Measurements from ENCODE around the gene DCAF17. TPM values are rescaled to one million over a fixed set of nuclear protein-coding genes. Genes with fewer than 3 reads are reported as not detected.

Gene DCAF17
- polyA plus RNA-seq, 1 donor from 2014 or later, result 20.3 TPM

DNA sequence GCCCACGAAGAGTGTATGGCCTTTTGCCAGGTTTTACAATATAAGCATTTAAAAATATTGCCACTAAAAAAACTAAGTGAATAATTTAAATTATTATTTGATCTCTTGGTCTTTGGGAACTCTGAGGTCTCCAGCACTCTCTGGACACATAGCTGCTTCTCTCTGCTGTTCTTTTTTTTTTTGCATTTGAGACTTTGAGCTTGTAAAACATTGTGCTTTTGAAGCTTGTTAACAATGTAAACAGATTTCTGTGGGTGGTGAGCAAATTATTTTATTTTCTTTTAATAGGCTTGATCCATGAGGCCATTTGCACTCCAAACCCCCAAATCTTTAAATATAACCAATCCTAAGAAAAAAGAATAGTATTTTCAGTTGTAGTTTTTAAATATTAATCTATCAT, 42.0 kb downstream of the DCAF17 start:
- Histone ChIP-seq H3F3A (ENCODE audit: insufficient read depth, low read length, poor library complexity, severe bottlenecking) (no peaks in the 10 kb centered on the region), H3K36me3 (ENCODE audit: insufficient read depth, low read length) (peaks cover 2% of the 10 kb centered on the region), H3K9me3 (ENCODE audit: low read length) (no peaks in the 10 kb centered on the region), H3K27ac (ENCODE audit: low read length) (no peak overlapping the region), H4K20me1 (ENCODE audit: insufficient read depth) (no peaks in the 10 kb centered on the region), H3K4me2 (ENCODE audit: low read length) (no peak overlapping the region), H2AFZ (ENCODE audit: low read depth, low read length) (no peak overlapping the region), H3K9ac (ENCODE audit: low read length) (no peak overlapping the region), H3K4me3 (ENCODE audit: low read length) (no peak overlapping the region), H3K9me2 (ENCODE audit: insufficient read depth, low read length) (no peaks in the 10 kb centered on the region), H3K27me3 (ENCODE audit: insufficient read depth, low read depth, low read length) (no peaks in the 10 kb centered on the region), H3K79me2 (replicated peaks; ENCODE audit: insufficient read depth, low read length) (no peaks in the 10 kb centered on the region)
- TF ChIP-seq MXI1 (conservative IDR thresholded peaks at IDR 0.05; ENCODE audit: poor library complexity, severe bottlenecking) (no peak), POLR2AphosphoS5 (IDR thresholded peaks at IDR 0.05) (no peak), EP300 (conservative IDR thresholded peaks at IDR 0.05; ENCODE audit: poor library complexity, severe bottlenecking) (no peak), RAD21 (conservative IDR thresholded peaks at IDR 0.05) (no peak), TAF1 (IDR thresholded peaks at IDR 0.05; ENCODE audit: low read depth) (no peak), SMC3 (conservative IDR thresholded peaks at IDR 0.05; ENCODE audit: poor library complexity) (no peak), CTCF (IDR thresholded peaks at IDR 0.05; ENCODE audit: poor library complexity, severe bottlenecking) (no peak), EZH2 (IDR thresholded peaks at IDR 0.05; ENCODE audit: borderline replicate concordance, insufficient read depth, low read length, poor library complexity, severe bottlenecking) (no peak)
- TF ChIP-seq, protein P1, sequence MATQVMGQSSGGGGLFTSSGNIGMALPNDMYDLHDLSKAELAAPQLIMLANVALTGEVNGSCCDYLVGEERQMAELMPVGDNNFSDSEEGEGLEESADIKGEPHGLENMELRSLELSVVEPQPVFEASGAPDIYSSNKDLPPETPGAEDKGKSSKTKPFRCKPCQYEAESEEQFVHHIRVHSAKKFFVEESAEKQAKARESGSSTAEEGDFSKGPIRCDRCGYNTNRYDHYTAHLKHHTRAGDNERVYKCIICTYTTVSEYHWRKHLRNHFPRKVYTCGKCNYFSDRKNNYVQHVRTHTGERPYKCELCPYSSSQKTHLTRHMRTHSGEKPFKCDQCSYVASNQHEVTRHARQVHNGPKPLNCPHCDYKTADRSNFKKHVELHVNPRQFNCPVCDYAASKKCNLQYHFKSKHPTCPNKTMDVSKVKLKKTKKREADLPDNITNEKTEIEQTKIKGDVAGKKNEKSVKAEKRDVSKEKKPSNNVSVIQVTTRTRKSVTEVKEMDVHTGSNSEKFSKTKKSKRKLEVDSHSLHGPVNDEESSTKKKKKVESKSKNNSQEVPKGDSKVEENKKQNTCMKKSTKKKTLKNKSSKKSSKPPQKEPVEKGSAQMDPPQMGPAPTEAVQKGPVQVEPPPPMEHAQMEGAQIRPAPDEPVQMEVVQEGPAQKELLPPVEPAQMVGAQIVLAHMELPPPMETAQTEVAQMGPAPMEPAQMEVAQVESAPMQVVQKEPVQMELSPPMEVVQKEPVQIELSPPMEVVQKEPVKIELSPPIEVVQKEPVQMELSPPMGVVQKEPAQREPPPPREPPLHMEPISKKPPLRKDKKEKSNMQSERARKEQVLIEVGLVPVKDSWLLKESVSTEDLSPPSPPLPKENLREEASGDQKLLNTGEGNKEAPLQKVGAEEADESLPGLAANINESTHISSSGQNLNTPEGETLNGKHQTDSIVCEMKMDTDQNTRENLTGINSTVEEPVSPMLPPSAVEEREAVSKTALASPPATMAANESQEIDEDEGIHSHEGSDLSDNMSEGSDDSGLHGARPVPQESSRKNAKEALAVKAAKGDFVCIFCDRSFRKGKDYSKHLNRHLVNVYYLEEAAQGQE (IDR thresholded peaks at IDR 0.05; ENCODE audit: borderline replicate concordance), result no peak

DNA sequence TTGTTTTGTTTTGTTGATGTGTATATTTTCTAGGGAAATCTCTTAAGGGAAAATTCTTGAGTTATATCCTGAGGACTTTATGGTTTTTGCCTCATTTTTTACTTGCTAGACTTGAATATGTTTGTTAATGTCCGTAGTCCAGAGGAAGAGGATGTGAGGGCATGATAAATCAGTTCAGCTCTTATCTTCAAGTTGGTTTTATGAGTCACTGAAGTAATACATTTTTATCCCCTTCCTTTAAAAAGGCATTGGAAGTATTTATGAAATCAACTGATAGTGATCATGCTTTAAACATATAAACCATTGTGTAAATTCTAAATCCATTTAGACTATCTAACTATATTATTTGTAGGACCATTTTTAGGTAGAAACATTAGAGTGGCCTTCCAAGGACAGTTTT, 44.3 kb downstream of the DCAF17 start:
- Histone ChIP-seq H3F3A (ENCODE audit: insufficient read depth, low read length, poor library complexity, severe bottlenecking) (no peaks in the 10 kb centered on the region), H3K36me3 (ENCODE audit: insufficient read depth, low read length) (no peaks in the 10 kb centered on the region), H3K27me3 (ENCODE audit: insufficient read depth, low read depth, low read length) (no peaks in the 10 kb centered on the region), H3K27ac (ENCODE audit: low read length) (no peak overlapping the region), H2AFZ (ENCODE audit: low read depth, low read length) (no peak overlapping the region), H4K20me1 (ENCODE audit: insufficient read depth) (no peaks in the 10 kb centered on the region), H3K4me3 (ENCODE audit: low read length) (no peak overlapping the region), H3K9me3 (ENCODE audit: low read length) (no peaks in the 10 kb centered on the region), H3K4me2 (ENCODE audit: low read length) (no peak overlapping the region), H3K9ac (ENCODE audit: low read length) (no peak overlapping the region), H3K79me2 (replicated peaks; ENCODE audit: insufficient read depth, low read length) (no peaks in the 10 kb centered on the region), H3K9me2 (ENCODE audit: insufficient read depth, low read length) (no peaks in the 10 kb centered on the region)
- TF ChIP-seq RAD21 (conservative IDR thresholded peaks at IDR 0.05) (no peak), EP300 (conservative IDR thresholded peaks at IDR 0.05; ENCODE audit: poor library complexity, severe bottlenecking) (no peak), MXI1 (conservative IDR thresholded peaks at IDR 0.05; ENCODE audit: poor library complexity, severe bottlenecking) (no peak), TAF1 (IDR thresholded peaks at IDR 0.05; ENCODE audit: low read depth) (no peak), SMC3 (conservative IDR thresholded peaks at IDR 0.05; ENCODE audit: poor library complexity) (no peak), CTCF (IDR thresholded peaks at IDR 0.05; ENCODE audit: poor library complexity, severe bottlenecking) (no peak), POLR2AphosphoS5 (IDR thresholded peaks at IDR 0.05) (no peak)
- TF ChIP-seq, protein P1 (IDR thresholded peaks at IDR 0.05; ENCODE audit: borderline replicate concordance), result no peak
